ENCODE data around the gene KCNG4. TPM values are rescaled to one million over a fixed set of nuclear protein-coding genes. Genes with fewer than 3 reads are reported as not detected.

KCNG4 gene
- polyA plus RNA-seq, 3 donors: not detected

DNA sequence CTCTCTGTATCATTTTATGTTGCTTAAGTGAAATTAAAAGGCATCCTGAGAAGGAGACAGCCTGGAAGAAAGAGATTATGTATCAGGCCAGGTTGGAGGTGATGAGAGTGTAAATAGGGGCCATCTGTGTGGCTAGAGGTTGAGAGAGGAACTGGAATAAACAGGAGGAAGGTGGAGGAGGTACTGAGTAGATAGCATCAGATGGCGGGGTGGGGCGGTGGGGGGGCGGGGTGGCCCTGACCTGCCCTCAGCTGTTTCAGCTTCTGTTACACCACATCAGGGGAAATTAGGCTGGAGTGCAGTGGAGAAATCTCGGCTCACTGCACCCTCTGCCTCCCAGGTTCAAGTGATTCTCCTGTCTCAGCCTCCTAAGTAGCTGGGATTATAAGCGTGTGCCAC lies 6.9 kb upstream of the KCNG4 start:
- no peak overlapping the region for H3K4me3 ChIP-seq (replicated peaks in 1 of 3; ENCODE audit: low read depth in 2 of 3, low read length in 3 of 3)
- peak overlapping the region in 1 of 7 donors; percentile 67 for H3K27ac Mint-ChIP-seq
- H3K9me3 ChIP-seq (replicated peaks in 1 of 2; ENCODE audit: control insufficient read depth in 1 of 2, insufficient read depth in 1 of 2, low read length in 2 of 2): no peaks in the 10 kb centered on the region
- intact Hi-C loops (cut with micrococcal nuclease): no loop called here
- no peak overlapping the region for H3K4me3 Mint-ChIP-seq
- H3K4me1 Mint-ChIP-seq: no peaks in the 10 kb centered on the region
- peaks cover 0 to 7% (median 1%) of the 10 kb centered on the region in 7 donors for H3K9me3 Mint-ChIP-seq
- no peaks in the 10 kb centered on the region for H4K20me1 ChIP-seq (ENCODE audit: insufficient read depth, low read length)
- H2AFZ ChIP-seq (ENCODE audit: insufficient read depth, low read depth, low read length, poor library complexity, severe bottlenecking): no peak overlapping the region
- no peak overlapping the region for H3K9ac ChIP-seq (ENCODE audit: insufficient read depth, low read length, poor library complexity, severe bottlenecking)
- no peaks in the 10 kb centered on the region for H3K27me3 ChIP-seq (ENCODE audit: control insufficient read depth in 2 of 2, insufficient read depth in 2 of 2, low read length in 2 of 2)
- no peak for TF ChIP-seq CTCF (IDR thresholded peaks at IDR 0.05)
- no peaks in the 10 kb centered on the region for H3K79me2 ChIP-seq (ENCODE audit: insufficient read depth, low read length)
- H3K27ac ChIP-seq (ENCODE audit: low read depth in 1 of 2, low read length in 2 of 2): no peak overlapping the region
- no peaks in the 10 kb centered on the region for H3K4me1 ChIP-seq (ENCODE audit: control insufficient read depth in 1 of 2, insufficient read depth in 2 of 2, low read length in 2 of 2)
- WGBS (ENCODE audit: insufficient coverage): no CpG with 5 or more reads among the region's 5 CpGs
- no peaks in the 10 kb centered on the region for H3K36me3 Mint-ChIP-seq
- no peaks in the 10 kb centered on the region for H3K36me3 ChIP-seq (replicated peaks in 1 of 2; ENCODE audit: control insufficient read depth in 1 of 2, insufficient read depth in 2 of 2, low read length in 2 of 2)
- no peak for DNase-seq
- no peak overlapping the region for H3K4me2 ChIP-seq (replicated peaks; ENCODE audit: extremely low read depth, low read length, poor library complexity, severe bottlenecking)
- peaks cover under 1 to 19% (median 8%) of the 10 kb centered on the region in 3 donors for H3K27me3 Mint-ChIP-seq (ENCODE audit: low read depth in 3 of 3)

- H3K4me3 ChIP-seq (replicated peaks in 1 of 3; ENCODE audit: low read depth in 2 of 3, low read length in 3 of 3): no peak overlapping the region
- DNase-seq: no peak
- no peak for TF ChIP-seq CTCF (IDR thresholded peaks at IDR 0.05)
- H2AFZ ChIP-seq (ENCODE audit: insufficient read depth, low read depth, low read length, poor library complexity, severe bottlenecking): no peak overlapping the region
- no peaks in the 10 kb centered on the region for H3K9me3 ChIP-seq (replicated peaks in 1 of 2; ENCODE audit: control insufficient read depth in 1 of 2, insufficient read depth in 1 of 2, low read length in 2 of 2)
- no peak overlapping the region for H3K27ac ChIP-seq (ENCODE audit: low read depth in 1 of 2, low read length in 2 of 2)
- Mint-ChIP-seq H3K4me3 (peak overlapping the region in 1 of 2 donors; percentile 5), H3K27ac (no peak overlapping the region), H3K9me3 (peaks cover 0 to 7% (median 1%) of the 10 kb centered on the region in 7 donors), H3K36me3 (no peaks in the 10 kb centered on the region), H3K27me3 (ENCODE audit: low read depth in 3 of 3) (peaks cover 4 to 15% (median 9%) of the 10 kb centered on the region in 3 donors), H3K4me1 (no peaks in the 10 kb centered on the region)
- H4K20me1 ChIP-seq (ENCODE audit: insufficient read depth, low read length): no peaks in the 10 kb centered on the region
- WGBS (ENCODE audit: insufficient coverage): 99% methylated on average over 9 of the region's 10 CpGs
- H3K79me2 ChIP-seq (ENCODE audit: insufficient read depth, low read length): no peaks in the 10 kb centered on the region
- H3K4me2 ChIP-seq (replicated peaks; ENCODE audit: extremely low read depth, low read length, poor library complexity, severe bottlenecking): no peak overlapping the region
- H3K27me3 ChIP-seq (ENCODE audit: control insufficient read depth in 2 of 2, insufficient read depth in 2 of 2, low read length in 2 of 2): no peaks in the 10 kb centered on the region
- intact Hi-C loops (cut with micrococcal nuclease): no loop called here
- no peak overlapping the region for H3K9ac ChIP-seq (ENCODE audit: insufficient read depth, low read length, poor library complexity, severe bottlenecking)
- no peaks in the 10 kb centered on the region for H3K36me3 ChIP-seq (replicated peaks in 1 of 2; ENCODE audit: control insufficient read depth in 1 of 2, insufficient read depth in 2 of 2, low read length in 2 of 2)
- H3K4me1 ChIP-seq (ENCODE audit: control insufficient read depth in 1 of 2, insufficient read depth in 2 of 2, low read length in 2 of 2): no peaks in the 10 kb centered on the region
Observed at GRCh38 chr16:84245956-84246678, 6.3 kb upstream of the KCNG4 start.
